ENCODE data around the gene MACROD1. TPM values are rescaled to one million over a fixed set of nuclear protein-coding genes. Genes with fewer than 3 reads are reported as not detected.

Gene MACROD1
- total and polyA plus RNA-seq, 9 of the 15 experiments (the other 6 are each of a cell fraction or from before 2014, with no cell fraction given), result 1.1 to 60.0 (median 26.4) TPM

- no peak for ATAC-seq
- intact Hi-C loops (cut with micrococcal nuclease) (loop anchor here (5.0 kb wide), 1 partner anchor 148 kb away; the partner anchor contains the start of gene RPS6KA4), in situ Hi-C loops (cut with MboI) (no loop called here)
- H3K9ac ChIP-seq (ENCODE audit: insufficient read depth in 1 of 2, low read depth in 2 of 2, low read length in 2 of 2), result peak overlapping the region; percentile 99 to 100; a peak in 3 of 4 replicates
- H3K27ac ChIP-seq (ENCODE audit: extremely low read depth, low read depth, low read length), result peak overlapping the region; percentile 100; the same call in 2 of the 3 replicates
- H3K9me1 ChIP-seq (ENCODE audit: control insufficient read depth, insufficient read depth, low read length), result peaks cover 8% of the 10 kb centered on the region
- BruUV-seq (replicated peaks), result no TSS peak
- H3K36me3 ChIP-seq (ENCODE audit: control insufficient read depth, insufficient read depth, low read length), result peaks cover 86% of the 10 kb centered on the region; the same call in 2 of the 3 replicates
- TF ChIP-seq ZNF354B (CRISPR knock-in tag; IDR thresholded peaks at IDR 0.05) (no peak), RBFOX2 (IDR thresholded peaks at IDR 0.05; ENCODE audit: low read depth, low read length) (peak; percentile 17; the same call in 1 of the 2 replicates), POLR2G (IDR thresholded peaks at IDR 0.05; ENCODE audit: low read depth, low read length) (peak; percentile 31; the same call in 1 of the 2 replicates)
- H3K4me3 ChIP-seq, result no peak overlapping the region
- POLR2A ChIA-PET, result interaction anchor here (4.6 to 7.8 kb wide), 3 partner anchors 9 to 24 kb away, joined by 29 to 77 read pairs (median 57); partner anchors contain the start of genes NUDT22, STIP1 and TRPT1
- WGBS (ENCODE audit: insufficient coverage, low coverage, missing lambda C conversion rate), result 83% methylated on average over 1 of the region's 8 CpGs
- no peaks in the 10 kb centered on the region for H4K20me1 ChIP-seq (replicated peaks; ENCODE audit: control insufficient read depth, insufficient read depth, low read length)
- H2AFZ ChIP-seq (ENCODE audit: low read depth, low read length), result no peak overlapping the region
- H3K27me3 ChIP-seq (ENCODE audit: control insufficient read depth in 2 of 2, insufficient read depth in 2 of 2, low read length in 2 of 2), result no peaks in the 10 kb centered on the region
- CTCF ChIA-PET (ENCODE audit: low intra/inter-chr PET ratio), result no interaction called here
- FAIRE-seq, result no peak
- H3K4me2 ChIP-seq (ENCODE audit: insufficient read depth, low read length), result no peak overlapping the region
- H3K4me1 ChIP-seq (replicated peaks in 1 of 2; ENCODE audit: control insufficient read depth in 2 of 2, insufficient read depth in 2 of 2, low read length in 2 of 2), result peaks cover 26 to 57% of the 10 kb centered on the region in 2 experiments
- no peaks in the 10 kb centered on the region for H3K9me3 ChIP-seq (replicated peaks; ENCODE audit: control insufficient read depth, insufficient read depth, low read depth, low read length)
- no peak for DNase-seq (ENCODE audit: extremely low read depth in 1 of 4, low spot score in 3 of 4)
- H3K79me2 ChIP-seq (ENCODE audit: control insufficient read depth, insufficient read depth, low read length), result peaks cover 47% of the 10 kb centered on the region
Observed at GRCh38 chr11:64209563-64209843, 43.6 kb upstream of the MACROD1 start.

- Histone ChIP-seq H3K27me3 (ENCODE audit: control insufficient read depth in 2 of 2, insufficient read depth in 2 of 2, low read length in 2 of 2) (no peaks in the 10 kb centered on the region), H2AFZ (ENCODE audit: low read depth, low read length) (no peak overlapping the region), H3K9me1 (ENCODE audit: control insufficient read depth, insufficient read depth, low read length) (peaks cover 8% of the 10 kb centered on the region), H3K4me3 (peak overlapping the region; percentile 77), H3K9me3 (replicated peaks; ENCODE audit: control insufficient read depth, insufficient read depth, low read depth, low read length) (no peaks in the 10 kb centered on the region), H3K36me3 (ENCODE audit: control insufficient read depth, insufficient read depth, low read length) (peaks cover 86% of the 10 kb centered on the region; the same call in 2 of the 3 replicates), H3K4me1 (replicated peaks in 1 of 2; ENCODE audit: control insufficient read depth in 2 of 2, insufficient read depth in 2 of 2, low read length in 2 of 2) (peaks cover 30 to 61% of the 10 kb centered on the region in 2 experiments), H4K20me1 (replicated peaks; ENCODE audit: control insufficient read depth, insufficient read depth, low read length) (no peaks in the 10 kb centered on the region; the same call in 1 of the 2 replicates), H3K9ac (ENCODE audit: insufficient read depth in 1 of 2, low read depth in 2 of 2, low read length in 2 of 2) (peak overlapping the region; percentile 99 to 100), H3K27ac (ENCODE audit: extremely low read depth, low read depth, low read length) (peak overlapping the region; percentile 100), H3K4me2 (ENCODE audit: insufficient read depth, low read length) (peak overlapping the region; percentile 97), H3K79me2 (ENCODE audit: control insufficient read depth, insufficient read depth, low read length) (peaks cover 47% of the 10 kb centered on the region)
- CTCF ChIA-PET (ENCODE audit: low intra/inter-chr PET ratio), result no interaction called here
- in situ Hi-C loops (cut with MboI), result no loop called here
- FAIRE-seq (no peak), ATAC-seq (no peak), DNase-seq (ENCODE audit: extremely low read depth in 1 of 4, low spot score in 3 of 4) (no peak)
- POLR2A ChIA-PET, result interaction anchor here (0.6 to 7.8 kb wide), 4 partner anchors 9 to 642 kb away, joined by 3 to 77 read pairs (median 43); partner anchors contain the start of genes NUDT22, STIP1 and TRPT1
- BruUV-seq (replicated peaks), result no TSS peak
- intact Hi-C loops (cut with micrococcal nuclease), result loop anchor here (5.0 kb wide), 1 partner anchor 148 kb away; the partner anchor contains the start of gene RPS6KA4
- 88% methylated on average over 13 of the region's 18 CpGs for WGBS (ENCODE audit: insufficient coverage, low coverage, missing lambda C conversion rate)
- TF ChIP-seq ZBTB7A (IDR thresholded peaks at IDR 0.05; ENCODE audit: borderline replicate concordance, control insufficient read depth, low read depth, low read length) (no peak), ZNF511 (CRISPR knock-in tag; IDR thresholded peaks at IDR 0.05) (no peak), POLR2A (conservative IDR thresholded peaks at IDR 0.05) (peak; percentile 16; the same call in 1 of the 2 replicates), TFAP4 (CRISPR knock-in tag; IDR thresholded peaks at IDR 0.05; ENCODE audit: borderline replicate concordance) (0 out of 2 replicates have a peak, but pooled peaks have one; percentile 10)
Observed at GRCh38 chr11:64208796-64209562, 43.1 kb upstream of the MACROD1 start.
